Smooth muscle cell (in vitro differentiated cells): ENCODE results near the gene TPO. TPM values are rescaled to one million over a fixed set of nuclear protein-coding genes. Genes with fewer than 3 reads are reported as not detected.

Experiments used
- DNase-seq: peaks from one replicate; lab custom pipeline; 2025; ENCODE audit not compliant: unreplicated experiment; lab: John Stamatoyannopoulos, UW
- H2AFZ ChIP-seq: fragments of 200-600 bp; sonication (generic); 2 replicates; pipeline ENCODE4 v1.6.0; 2016; ENCODE audit warnings: antibody characterized with exemption, low read depth, mild to moderate bottlenecking
- H3F3A ChIP-seq: fragments of 200-600 bp; sonication (generic); 2 replicates; pipeline ENCODE4 v1.6.0; 2017; ENCODE audit warnings: antibody characterized with exemption, low read depth
- H3K27ac ChIP-seq: fragments of 200-600 bp; sonication (generic); 2 replicates; pipeline ENCODE4 v1.5.1; 2016; ENCODE audit warnings: low read depth, mild to moderate bottlenecking
- H3K27me3 ChIP-seq: fragments of 200-600 bp; sonication (generic); 2 replicates; pipeline ENCODE4 v1.6.1; 2016; ENCODE audit warnings: low read depth, mild to moderate bottlenecking
- H3K36me3 ChIP-seq: fragments of 200-600 bp; sonication (generic); 2 replicates; pipeline ENCODE4 v1.5.1; 2016; ENCODE audit warnings: low read depth
- H3K4me1 ChIP-seq: fragments of 200-600 bp; sonication (generic); 2 replicates; pipeline ENCODE4 v1.5.1; 2016; ENCODE audit warnings: low read depth
- H3K4me2 ChIP-seq: fragments of 200-600 bp; sonication (generic); 2 replicates; pipeline ENCODE4 v1.6.0; 2016; ENCODE audit warnings: mild to moderate bottlenecking
- H3K4me3 ChIP-seq: fragments of 200-600 bp; sonication (generic); 2 replicates; pipeline ENCODE4 v1.5.1; 2016; ENCODE audit warnings: mild to moderate bottlenecking
- H3K79me2 ChIP-seq: fragments of 200-600 bp; sonication (generic); 2 replicates; pipeline ENCODE4 v1.6.0; 2016; ENCODE audit warnings: low read depth, mild to moderate bottlenecking
- H3K9ac ChIP-seq: fragments of 200-600 bp; sonication (generic); 2 replicates; pipeline ENCODE4 v1.6.0; 2016; ENCODE audit warnings: low read depth
- H3K9me3 ChIP-seq: fragments of 200-600 bp; sonication (generic); replicated peaks from 2 replicates; pipeline ENCODE4 v1.5.1; 2016; ENCODE audit warnings: low read depth
- H4K20me1 ChIP-seq: fragments of 200-600 bp; sonication (generic); 2 replicates; pipeline ENCODE4 v1.6.0; 2016; ENCODE audit warnings: low read depth
- WGBS: methylation state at CpG from one replicate; pipeline ENCODE4 v1.1.7; 2016; ENCODE audit warnings: low lambda C conversion rate; 5-methylcytosine and 5-hydroxymethylcytosine counted together
- polyA plus RNA-seq: library from polyadenylated mRNA; unstranded; fragments of >200 nt; fragmentation: Nextera tagmentation; extraction: Ambion mirVana; gene quantifications from 2 replicates; pipeline ENCODE4 v1.2.1, GENCODE V29; 2016
- total RNA-seq: library from RNA; depleted of rRNA; stranded (reverse); fragments of >200 nt; gene quantifications from 2 replicates; pipeline ENCODE4 v1.2.3, GENCODE V29; 2014
- TF ChIP-seq, protein P1 (sequence below): fragments of 200-600 bp; sonication (generic); IDR thresholded peaks from 2 replicates; pipeline ENCODE4 v1.5.1; 2017; ENCODE audit warnings: borderline replicate concordance, mild to moderate bottlenecking, antibody characterized with exemption; ENCODE audit not compliant: insufficient read depth, poor library complexity, severe bottlenecking

The TPO gene
- total and polyA plus RNA-seq, 2 experiments from 2014 or later = not detected

GRCh38 chr2:1498176-1498575, 84.9 kb downstream of the TPO start:
- Histone ChIP-seq H3K4me2 (no peak overlapping the region), H4K20me1 (no peaks in the 10 kb centered on the region), H3K4me3 (no peak overlapping the region), H2AFZ (no peak overlapping the region), H3K9me3 (no peaks in the 10 kb centered on the region), H3K4me1 (no peaks in the 10 kb centered on the region), H3K27me3 (no peaks in the 10 kb centered on the region), H3K27ac (no peak overlapping the region), H3K79me2 (no peaks in the 10 kb centered on the region), H3K36me3 (no peaks in the 10 kb centered on the region), H3K9ac (no peak overlapping the region), H3F3A (no peaks in the 10 kb centered on the region)
- no peak for DNase-seq
- TF ChIP-seq, protein P1, sequence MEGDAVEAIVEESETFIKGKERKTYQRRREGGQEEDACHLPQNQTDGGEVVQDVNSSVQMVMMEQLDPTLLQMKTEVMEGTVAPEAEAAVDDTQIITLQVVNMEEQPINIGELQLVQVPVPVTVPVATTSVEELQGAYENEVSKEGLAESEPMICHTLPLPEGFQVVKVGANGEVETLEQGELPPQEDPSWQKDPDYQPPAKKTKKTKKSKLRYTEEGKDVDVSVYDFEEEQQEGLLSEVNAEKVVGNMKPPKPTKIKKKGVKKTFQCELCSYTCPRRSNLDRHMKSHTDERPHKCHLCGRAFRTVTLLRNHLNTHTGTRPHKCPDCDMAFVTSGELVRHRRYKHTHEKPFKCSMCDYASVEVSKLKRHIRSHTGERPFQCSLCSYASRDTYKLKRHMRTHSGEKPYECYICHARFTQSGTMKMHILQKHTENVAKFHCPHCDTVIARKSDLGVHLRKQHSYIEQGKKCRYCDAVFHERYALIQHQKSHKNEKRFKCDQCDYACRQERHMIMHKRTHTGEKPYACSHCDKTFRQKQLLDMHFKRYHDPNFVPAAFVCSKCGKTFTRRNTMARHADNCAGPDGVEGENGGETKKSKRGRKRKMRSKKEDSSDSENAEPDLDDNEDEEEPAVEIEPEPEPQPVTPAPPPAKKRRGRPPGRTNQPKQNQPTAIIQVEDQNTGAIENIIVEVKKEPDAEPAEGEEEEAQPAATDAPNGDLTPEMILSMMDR = no peak
- 89% methylated on average over 7 of the region's 7 CpGs for WGBS

GRCh38 chr2:1499033-1499795, 86.0 kb downstream of the TPO start:
- no peak overlapping the region for H3K9ac ChIP-seq
- no peaks in the 10 kb centered on the region for H3K36me3 ChIP-seq
- TF ChIP-seq, protein P1 = no peak
- H3K4me3 ChIP-seq = no peak overlapping the region
- no peaks in the 10 kb centered on the region for H3K9me3 ChIP-seq
- H2AFZ ChIP-seq = no peak overlapping the region
- no peak overlapping the region for H3K27ac ChIP-seq
- H3K4me1 ChIP-seq = no peaks in the 10 kb centered on the region
- DNase-seq = no peak
- no peaks in the 10 kb centered on the region for H4K20me1 ChIP-seq
- H3K79me2 ChIP-seq = no peaks in the 10 kb centered on the region
- H3K4me2 ChIP-seq = no peak overlapping the region
- 96% methylated on average over 13 of the region's 13 CpGs for WGBS
- H3F3A ChIP-seq = no peaks in the 10 kb centered on the region
- H3K27me3 ChIP-seq = no peaks in the 10 kb centered on the region

DNA sequence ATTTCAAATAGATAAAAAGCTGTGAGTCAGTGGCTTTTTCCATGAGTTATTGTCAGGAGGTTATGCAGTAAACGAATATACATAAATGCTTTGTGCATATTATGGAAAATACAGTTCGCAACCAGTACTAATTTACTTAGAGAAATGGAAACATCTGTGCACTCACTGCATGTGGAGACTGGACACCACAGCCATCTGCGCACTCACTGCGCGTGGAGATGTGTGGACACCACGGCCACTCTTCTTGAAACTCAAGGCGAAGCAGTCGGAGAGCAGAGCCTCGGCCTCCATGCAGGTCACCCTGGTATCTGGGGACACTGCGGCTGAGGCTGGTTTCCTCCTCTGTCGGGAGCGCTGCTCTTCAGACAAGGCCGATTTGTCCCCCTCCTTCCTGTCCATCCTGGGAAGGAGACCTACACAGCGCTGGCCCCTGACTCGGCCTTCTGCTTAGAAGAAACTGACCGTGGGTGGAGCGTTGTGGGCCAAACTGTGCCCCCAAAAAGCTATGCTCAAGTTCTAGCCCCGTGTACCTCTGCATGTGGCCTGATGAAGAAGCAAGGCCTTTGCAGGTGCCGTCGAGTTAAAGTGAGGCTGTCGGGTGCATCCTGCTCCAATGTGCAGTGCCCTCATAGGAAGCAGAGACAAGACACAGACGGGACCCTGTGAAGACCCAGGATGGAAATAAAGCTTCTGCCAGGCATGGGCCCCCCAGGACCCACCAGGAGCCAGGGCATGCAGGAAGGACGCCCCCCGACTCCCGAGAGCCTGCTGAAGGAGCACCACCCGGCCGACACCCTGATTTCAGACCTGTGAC, 88.0 kb downstream of the TPO start:
- Histone ChIP-seq H3F3A (no peaks in the 10 kb centered on the region), H4K20me1 (no peaks in the 10 kb centered on the region), H3K9me3 (no peaks in the 10 kb centered on the region), H3K27ac (no peak overlapping the region), H3K4me1 (no peaks in the 10 kb centered on the region), H3K79me2 (no peaks in the 10 kb centered on the region), H3K4me2 (no peak overlapping the region), H3K36me3 (no peaks in the 10 kb centered on the region), H3K4me3 (no peak overlapping the region), H2AFZ (no peak overlapping the region), H3K27me3 (no peaks in the 10 kb centered on the region), H3K9ac (no peak overlapping the region)
- 87% methylated on average over 27 of the region's 27 CpGs for WGBS
- DNase-seq = no peak
- TF ChIP-seq, protein P1 = no peak
